A204.1 (cell line): ENCODE measurements around the gene CDYL.
"Not testable (repeated sequence)": the region's sequence is repeated elsewhere in the genome, so short reads cannot be mapped to it uniquely, and the experiment has no call there.

Experiments
- FAIRE-seq: peaks from 2 replicates; lab custom pipeline; 2012; peaks lifted over from hg19 to GRCh38; lab: Jason Lieb, UNC

CDYL gene

GRCh38 chr6:4805553-4806336 is 29.5 kb downstream of the CDYL start:
- FAIRE-seq = no peak

GRCh38 chr6:4806337-4806725 is 30.1 kb downstream of the CDYL start:
- FAIRE-seq = no peak

GRCh38 chr6:4806791-4807190 is 30.6 kb downstream of the CDYL start:
- no peak for FAIRE-seq

GRCh38 chr6:4808396-4808795 is 32.2 kb downstream of the CDYL start:
- FAIRE-seq = no peak

- no peak for FAIRE-seq
Measured at GRCh38 chr6:4809999-4810918, 34.1 kb downstream of the CDYL start.

GRCh38 chr6:4812068-4812467 is 35.9 kb downstream of the CDYL start:
- no peak for FAIRE-seq

- FAIRE-seq = no peak
Measured at GRCh38 chr6:4813055-4813454, 36.9 kb downstream of the CDYL start.

GRCh38 chr6:4814212-4814611 is 38.0 kb downstream of the CDYL start:
- FAIRE-seq = no peak

- no peak for FAIRE-seq
Measured at GRCh38 chr6:4814987-4815386, 38.8 kb downstream of the CDYL start.

GRCh38 chr6:4815584-4815983 is 39.4 kb downstream of the CDYL start:
- no peak for FAIRE-seq

- FAIRE-seq = no peak
Measured at GRCh38 chr6:4816904-4817303, 40.7 kb downstream of the CDYL start.

- no peak for FAIRE-seq
Measured at GRCh38 chr6:4817551-4817950, 41.3 kb downstream of the CDYL start.

GRCh38 chr6:4818272-4818938 is 42.2 kb downstream of the CDYL start:
- no peak for FAIRE-seq

- no peak for FAIRE-seq
Measured at GRCh38 chr6:4819706-4820283, 43.6 kb downstream of the CDYL start.

- no peak for FAIRE-seq
Measured at GRCh38 chr6:4820704-4821276, 44.6 kb downstream of the CDYL start.

GRCh38 chr6:4822476-4822875 is 46.3 kb downstream of the CDYL start:
- FAIRE-seq = no peak

- no peak for FAIRE-seq
Measured at GRCh38 chr6:4828187-4828698, 52.0 kb downstream of the CDYL start.

- FAIRE-seq = no peak
Measured at GRCh38 chr6:4829089-4829488, 52.9 kb downstream of the CDYL start.

GRCh38 chr6:4835540-4835939 is 59.3 kb downstream of the CDYL start:
- not testable (repeated sequence) for FAIRE-seq

GRCh38 chr6:4840169-4840568 is 64.0 kb downstream of the CDYL start:
- FAIRE-seq = no peak

GRCh38 chr6:4844108-4844507 is 67.9 kb downstream of the CDYL start:
- no peak for FAIRE-seq

- FAIRE-seq = no peak
Measured at GRCh38 chr6:4846387-4846786, 70.2 kb downstream of the CDYL start.
